Osteoblast (primary cell): ENCODE data around the gene PRKCA. TPM values are rescaled to one million over a fixed set of nuclear protein-coding genes. Genes with fewer than 3 reads are reported as not detected.

Source experiments
- DNase-seq: peaks from one replicate; pipeline ENCODE4 v3.0.0; 2011; ENCODE audit warnings: low spot score, mixed read lengths; ENCODE audit not compliant: insufficient read length; ENCODE audit errors: missing footprints
- H2AFZ ChIP-seq: 2 replicates; pipeline ENCODE4 v1.6.0; 2011; ENCODE audit warnings: mild to moderate bottlenecking, low read length
- H3K27ac ChIP-seq: 2 replicates; pipeline ENCODE4 v1.5.1; 2011; ENCODE audit warnings: mild to moderate bottlenecking, low read depth, low read length, moderate library complexity
- H3K27me3 ChIP-seq: 2 replicates; pipeline ENCODE4 v1.6.0; 2012; ENCODE audit warnings: mild to moderate bottlenecking, control low read depth, inconsistent platforms, low read length, moderate library complexity; ENCODE audit not compliant: insufficient read depth
- H3K36me3 ChIP-seq: 2 replicates; pipeline ENCODE4 v1.5.1; 2011; ENCODE audit warnings: mild to moderate bottlenecking, low read length, control low read depth, moderate library complexity; ENCODE audit not compliant: insufficient read depth
- H3K4me1 ChIP-seq: 2 replicates; pipeline ENCODE4 v1.5.1; 2011; ENCODE audit warnings: mild to moderate bottlenecking, low read length, control low read depth, moderate library complexity; ENCODE audit not compliant: insufficient read depth
- H3K4me2 ChIP-seq: 2 replicates; pipeline ENCODE4 v1.6.0; 2011; ENCODE audit warnings: mild to moderate bottlenecking, low read length; ENCODE audit not compliant: insufficient read depth
- H3K4me3 ChIP-seq: fragments of 200-600 bp; sonication (generic); 3 replicates; pipeline ENCODE4 v1.5.1; 2012; ENCODE audit warnings: mild to moderate bottlenecking, low read length, inconsistent platforms; ENCODE audit not compliant: insufficient read depth
- H3K79me2 ChIP-seq: 2 replicates; pipeline ENCODE4 v1.6.0; 2012; ENCODE audit warnings: mild to moderate bottlenecking, low read length, control low read depth, inconsistent platforms; ENCODE audit not compliant: insufficient read depth
- H3K9me3 ChIP-seq: 2 replicates; pipeline ENCODE4 v1.5.1; 2011; ENCODE audit warnings: low read depth, low read length, control low read depth
- H4K20me1 ChIP-seq: 2 replicates; pipeline ENCODE4 v1.6.0; 2012; ENCODE audit warnings: mild to moderate bottlenecking, low read length, control low read depth; ENCODE audit not compliant: insufficient read depth
- total RNA-seq: library from RNA; depleted of rRNA; stranded (reverse); fragments of >200 nt; gene quantifications from 2 replicates; pipeline ENCODE4 v1.2.3, GENCODE V29; 2012
- TF ChIP-seq, protein P1 (sequence below): IDR thresholded peaks from 2 replicates; pipeline ENCODE4 v1.5.1; 2011; ENCODE audit warnings: mild to moderate bottlenecking, low read depth, low read length, moderate library complexity; ENCODE audit errors: extremely low read depth

The PRKCA gene
- total RNA-seq, 1 donor, result 46.0 TPM

DNA sequence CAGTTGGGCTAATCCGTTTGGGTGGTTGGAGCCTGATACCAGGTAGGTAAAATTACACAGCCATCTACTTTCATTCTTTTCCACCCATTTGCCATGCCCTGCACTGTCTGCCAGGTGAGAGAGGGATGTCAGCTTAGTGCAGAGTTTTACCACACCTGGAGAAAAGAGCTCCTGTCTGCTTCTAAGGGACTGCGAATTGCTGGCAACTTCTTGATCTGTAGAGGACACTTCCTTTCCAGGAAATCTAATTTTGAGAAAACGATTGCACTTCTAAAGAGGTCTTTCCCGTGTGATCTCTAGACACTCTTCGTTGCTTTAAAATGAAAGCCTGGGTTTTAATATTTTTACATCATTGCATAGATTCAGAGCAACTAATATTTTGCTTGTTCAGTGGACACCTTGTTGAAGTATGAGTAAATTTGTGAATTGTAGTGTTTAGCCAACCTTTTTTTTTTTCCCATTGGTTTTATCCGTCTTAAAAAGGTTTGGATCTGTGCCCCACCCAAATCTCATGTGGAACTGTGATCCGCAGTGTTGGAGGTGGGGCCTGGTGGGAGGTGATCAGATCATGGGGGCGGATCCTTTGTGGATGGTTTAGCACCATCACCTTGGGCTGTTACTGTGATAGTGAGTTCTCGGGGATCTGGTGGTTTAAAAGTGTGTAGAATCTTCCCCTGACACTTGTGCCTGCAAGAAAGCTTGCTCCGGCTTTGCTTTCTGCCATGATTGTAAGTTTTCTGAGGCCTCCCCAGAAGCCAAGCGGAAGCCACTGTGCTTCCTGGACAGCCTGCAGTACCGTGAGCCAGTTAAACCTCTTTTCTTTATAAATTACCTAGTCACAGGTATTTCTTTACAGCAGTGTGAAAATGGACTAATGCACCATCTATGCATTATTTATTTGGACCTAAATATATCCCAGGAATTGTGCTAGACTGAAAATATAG, 104.6 kb downstream of the PRKCA start:
- Histone ChIP-seq H3K27ac (no peak overlapping the region), H3K79me2 (peaks cover 87% of the 10 kb centered on the region), H3K4me1 (peaks cover 9% of the 10 kb centered on the region), H3K36me3 (no peaks in the 10 kb centered on the region), H3K4me3 (no peak overlapping the region), H4K20me1 (peaks cover 61% of the 10 kb centered on the region), H3K9me3 (no peaks in the 10 kb centered on the region), H3K4me2 (no peak overlapping the region), H3K27me3 (no peaks in the 10 kb centered on the region), H2AFZ (no peak overlapping the region)
- peak; percentile 58 for DNase-seq
- TF ChIP-seq, protein P1, sequence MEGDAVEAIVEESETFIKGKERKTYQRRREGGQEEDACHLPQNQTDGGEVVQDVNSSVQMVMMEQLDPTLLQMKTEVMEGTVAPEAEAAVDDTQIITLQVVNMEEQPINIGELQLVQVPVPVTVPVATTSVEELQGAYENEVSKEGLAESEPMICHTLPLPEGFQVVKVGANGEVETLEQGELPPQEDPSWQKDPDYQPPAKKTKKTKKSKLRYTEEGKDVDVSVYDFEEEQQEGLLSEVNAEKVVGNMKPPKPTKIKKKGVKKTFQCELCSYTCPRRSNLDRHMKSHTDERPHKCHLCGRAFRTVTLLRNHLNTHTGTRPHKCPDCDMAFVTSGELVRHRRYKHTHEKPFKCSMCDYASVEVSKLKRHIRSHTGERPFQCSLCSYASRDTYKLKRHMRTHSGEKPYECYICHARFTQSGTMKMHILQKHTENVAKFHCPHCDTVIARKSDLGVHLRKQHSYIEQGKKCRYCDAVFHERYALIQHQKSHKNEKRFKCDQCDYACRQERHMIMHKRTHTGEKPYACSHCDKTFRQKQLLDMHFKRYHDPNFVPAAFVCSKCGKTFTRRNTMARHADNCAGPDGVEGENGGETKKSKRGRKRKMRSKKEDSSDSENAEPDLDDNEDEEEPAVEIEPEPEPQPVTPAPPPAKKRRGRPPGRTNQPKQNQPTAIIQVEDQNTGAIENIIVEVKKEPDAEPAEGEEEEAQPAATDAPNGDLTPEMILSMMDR, result no peak

GRCh38 chr17:66407864-66408263, 105.5 kb downstream of the PRKCA start:
- H3K4me1 ChIP-seq, result peaks cover 9% of the 10 kb centered on the region
- no peak overlapping the region for H2AFZ ChIP-seq
- no peak overlapping the region for H3K4me2 ChIP-seq
- DNase-seq, result no peak
- H3K27ac ChIP-seq, result no peak overlapping the region
- no peak overlapping the region for H3K4me3 ChIP-seq
- peaks cover 84% of the 10 kb centered on the region for H3K79me2 ChIP-seq
- H3K36me3 ChIP-seq, result no peaks in the 10 kb centered on the region
- TF ChIP-seq, protein P1, result no peak
- H3K9me3 ChIP-seq, result no peaks in the 10 kb centered on the region
- no peaks in the 10 kb centered on the region for H3K27me3 ChIP-seq
- H4K20me1 ChIP-seq, result peaks cover 66% of the 10 kb centered on the region

DNA sequence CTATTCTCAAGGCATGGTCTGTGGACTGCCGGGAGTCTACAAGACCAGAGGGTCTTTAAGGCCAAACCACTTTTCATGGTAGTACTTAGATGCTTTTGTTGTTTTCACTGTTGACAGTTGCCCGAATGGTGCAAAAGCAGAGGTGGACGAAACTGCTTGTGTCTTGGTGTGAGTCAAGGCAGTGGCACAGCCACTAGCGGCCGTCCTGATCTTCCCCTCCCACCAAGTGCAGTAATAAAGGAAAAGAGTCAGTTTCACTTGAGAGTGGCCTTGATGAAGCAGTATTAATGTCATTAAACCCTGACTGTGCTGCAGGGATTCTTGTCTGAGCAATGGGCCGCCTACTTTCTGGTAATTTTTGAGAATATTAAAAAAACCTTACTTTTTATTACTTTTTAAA, 109.1 kb downstream of the PRKCA start:
- Histone ChIP-seq H3K27me3 (no peaks in the 10 kb centered on the region), H3K36me3 (no peaks in the 10 kb centered on the region), H3K4me1 (no peaks in the 10 kb centered on the region), H3K9me3 (no peaks in the 10 kb centered on the region), H3K27ac (no peak overlapping the region), H4K20me1 (peaks cover 64% of the 10 kb centered on the region), H3K4me2 (peak overlapping the region; percentile 62), H3K79me2 (peaks cover 89% of the 10 kb centered on the region), H2AFZ (no peak overlapping the region), H3K4me3 (no peak overlapping the region)
- DNase-seq, result no peak
- TF ChIP-seq, protein P1, result no peak

DNA sequence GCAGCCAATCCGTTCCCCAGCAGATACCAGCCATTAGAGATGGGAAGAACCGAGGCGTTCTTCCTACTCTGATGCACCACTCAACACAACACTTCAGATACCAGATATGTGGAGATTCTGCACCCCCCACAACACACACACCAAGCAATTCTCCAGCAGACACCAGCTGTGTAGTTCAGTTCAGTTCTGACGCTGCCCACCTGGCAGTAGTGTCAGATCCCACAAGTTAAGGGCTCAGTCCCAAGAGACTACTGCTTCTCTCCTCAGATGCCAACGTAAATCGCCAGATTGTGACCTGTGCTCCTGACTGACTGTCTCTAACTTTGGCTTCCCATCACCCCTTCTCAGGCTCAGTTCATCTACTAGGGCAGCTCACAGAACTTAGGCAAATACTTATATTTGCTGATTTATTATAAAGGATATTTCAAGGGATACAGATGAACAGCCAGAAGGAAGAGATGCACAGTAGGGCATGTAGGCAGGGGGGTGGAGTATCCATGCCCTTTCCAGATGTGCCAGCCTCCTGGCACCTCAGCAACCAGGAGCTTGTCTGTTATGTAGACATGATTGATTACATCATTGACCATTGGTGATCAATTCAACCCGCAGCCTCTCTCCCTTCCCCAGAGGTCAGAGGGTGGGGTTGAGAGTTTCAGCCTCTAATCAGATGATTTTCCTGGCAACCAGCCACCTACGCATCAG, 110.6 kb downstream of the PRKCA start:
- Histone ChIP-seq H4K20me1 (peaks cover 59% of the 10 kb centered on the region), H3K4me3 (no peak overlapping the region), H3K4me2 (no peak overlapping the region), H3K27me3 (no peaks in the 10 kb centered on the region), H3K9me3 (no peaks in the 10 kb centered on the region), H2AFZ (no peak overlapping the region), H3K79me2 (peaks cover 86% of the 10 kb centered on the region), H3K4me1 (no peaks in the 10 kb centered on the region), H3K36me3 (no peaks in the 10 kb centered on the region), H3K27ac (no peak overlapping the region)
- no peak for DNase-seq
- TF ChIP-seq, protein P1, result no peak
